GM10266 (cell line): ENCODE measurements around the gene FAM114A2.
A peak's percentile ranks its signal among the peaks of the same experiment; 100 is the strongest.

ENCODE experiments used
- DNase-seq: peaks from one replicate; pipeline ENCODE4 v3.0.0; 2012; ENCODE audit errors: extremely low spot score
- TF ChIP-seq, protein P1 (sequence below): IDR thresholded peaks from 2 replicates; pipeline ENCODE4 v1.5.1; 2012; ENCODE audit warnings: mild to moderate bottlenecking, low read depth; ENCODE audit not compliant: control insufficient read depth, insufficient read depth; ENCODE audit errors: missing control alignments

Gene FAM114A2

DNA sequence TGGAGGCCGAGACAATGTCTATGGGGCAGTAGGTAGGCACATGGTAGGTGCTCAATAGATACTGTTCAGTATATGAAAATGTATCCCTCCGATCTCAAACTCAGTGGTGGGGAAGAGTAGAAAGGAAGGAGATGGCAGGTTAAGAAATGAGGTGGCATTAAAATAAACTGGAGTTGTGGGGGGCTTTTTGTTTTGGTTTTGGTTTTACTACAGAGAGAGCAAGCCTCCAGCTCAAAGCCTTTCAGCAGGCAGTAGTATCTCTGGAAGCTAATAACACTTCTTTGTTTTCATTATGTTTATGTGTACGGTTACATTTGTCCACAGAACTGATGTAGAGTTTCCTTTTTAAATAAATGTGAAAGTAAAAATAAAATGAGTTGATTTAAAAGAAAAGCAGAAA is 8.6 kb upstream of the FAM114A2 start:
- TF ChIP-seq, protein P1, sequence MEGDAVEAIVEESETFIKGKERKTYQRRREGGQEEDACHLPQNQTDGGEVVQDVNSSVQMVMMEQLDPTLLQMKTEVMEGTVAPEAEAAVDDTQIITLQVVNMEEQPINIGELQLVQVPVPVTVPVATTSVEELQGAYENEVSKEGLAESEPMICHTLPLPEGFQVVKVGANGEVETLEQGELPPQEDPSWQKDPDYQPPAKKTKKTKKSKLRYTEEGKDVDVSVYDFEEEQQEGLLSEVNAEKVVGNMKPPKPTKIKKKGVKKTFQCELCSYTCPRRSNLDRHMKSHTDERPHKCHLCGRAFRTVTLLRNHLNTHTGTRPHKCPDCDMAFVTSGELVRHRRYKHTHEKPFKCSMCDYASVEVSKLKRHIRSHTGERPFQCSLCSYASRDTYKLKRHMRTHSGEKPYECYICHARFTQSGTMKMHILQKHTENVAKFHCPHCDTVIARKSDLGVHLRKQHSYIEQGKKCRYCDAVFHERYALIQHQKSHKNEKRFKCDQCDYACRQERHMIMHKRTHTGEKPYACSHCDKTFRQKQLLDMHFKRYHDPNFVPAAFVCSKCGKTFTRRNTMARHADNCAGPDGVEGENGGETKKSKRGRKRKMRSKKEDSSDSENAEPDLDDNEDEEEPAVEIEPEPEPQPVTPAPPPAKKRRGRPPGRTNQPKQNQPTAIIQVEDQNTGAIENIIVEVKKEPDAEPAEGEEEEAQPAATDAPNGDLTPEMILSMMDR, result no peak
- DNase-seq, result no peak

DNA sequence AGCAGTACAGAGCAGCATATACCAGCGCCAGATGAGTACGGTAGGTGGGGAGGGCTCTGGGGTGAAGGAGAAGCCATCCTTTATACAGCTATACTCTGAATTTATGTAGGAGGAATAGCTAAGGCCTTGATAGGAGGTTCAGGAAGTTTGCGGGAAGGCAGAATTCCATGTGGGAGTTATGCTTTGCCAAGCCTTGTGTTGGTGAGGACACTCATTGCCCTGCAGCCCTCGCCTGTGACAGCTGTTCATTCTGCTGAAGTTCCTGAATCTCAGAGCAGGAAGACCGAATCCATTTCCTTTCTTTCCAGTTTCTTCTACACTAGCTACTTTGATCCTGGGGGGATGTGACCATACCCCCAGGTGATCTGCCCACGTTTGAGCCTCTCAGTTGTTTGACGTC is 7.8 kb upstream of the FAM114A2 start:
- TF ChIP-seq, protein P1, result no peak

GRCh38 chr5:154044581-154044980 is 5.9 kb upstream of the FAM114A2 start:
- TF ChIP-seq, protein P1, result no peak
- DNase-seq, result no peak

More for the DNA sequence above, 7.8 kb upstream of the FAM114A2 start:
- no peak for DNase-seq

DNA sequence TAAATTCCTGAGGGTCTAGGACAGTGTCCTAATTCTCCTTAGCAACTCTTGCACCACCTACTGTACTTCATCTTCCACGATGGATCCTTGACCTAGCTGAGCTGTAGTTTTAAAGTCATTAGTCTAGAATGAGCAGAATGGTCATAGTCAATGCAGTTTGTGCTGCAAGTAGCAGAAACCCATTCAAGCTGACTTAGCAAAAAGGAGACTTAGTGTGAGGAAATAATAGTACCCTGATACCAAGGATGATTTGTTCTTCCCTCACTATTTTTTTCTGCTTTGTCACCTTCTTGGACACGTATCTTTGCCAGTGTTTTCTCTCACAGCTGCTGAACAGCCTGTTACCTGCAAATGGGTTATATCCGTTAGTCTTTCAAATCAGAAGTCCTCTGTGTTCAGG is 5.4 kb upstream of the FAM114A2 start:
- DNase-seq, result no peak
- TF ChIP-seq, protein P1, result no peak

DNA sequence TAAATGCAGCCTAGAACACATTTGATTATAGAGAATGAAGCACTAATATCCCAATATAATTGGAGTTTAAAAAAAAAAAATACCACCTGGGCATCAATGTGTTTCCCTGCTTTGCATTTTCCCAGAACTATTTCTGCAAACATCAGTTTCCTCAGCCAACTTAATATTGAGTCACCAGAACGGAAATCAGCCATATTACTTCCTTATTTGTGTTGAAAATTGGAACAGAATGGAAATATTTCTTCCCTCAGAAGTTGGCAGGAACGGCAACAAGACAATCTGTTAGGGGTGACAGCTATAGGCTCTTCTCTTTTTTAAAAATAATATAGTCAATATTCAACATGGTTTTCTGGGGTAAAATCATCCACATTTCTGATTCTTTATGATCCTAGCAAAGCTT is 4.1 kb upstream of the FAM114A2 start:
- no peak for DNase-seq
- TF ChIP-seq, protein P1, result no peak

GRCh38 chr5:154039458-154039829 is 734 bp upstream of the FAM114A2 start:
- TF ChIP-seq, protein P1, result no peak
- DNase-seq, result no peak

DNA sequence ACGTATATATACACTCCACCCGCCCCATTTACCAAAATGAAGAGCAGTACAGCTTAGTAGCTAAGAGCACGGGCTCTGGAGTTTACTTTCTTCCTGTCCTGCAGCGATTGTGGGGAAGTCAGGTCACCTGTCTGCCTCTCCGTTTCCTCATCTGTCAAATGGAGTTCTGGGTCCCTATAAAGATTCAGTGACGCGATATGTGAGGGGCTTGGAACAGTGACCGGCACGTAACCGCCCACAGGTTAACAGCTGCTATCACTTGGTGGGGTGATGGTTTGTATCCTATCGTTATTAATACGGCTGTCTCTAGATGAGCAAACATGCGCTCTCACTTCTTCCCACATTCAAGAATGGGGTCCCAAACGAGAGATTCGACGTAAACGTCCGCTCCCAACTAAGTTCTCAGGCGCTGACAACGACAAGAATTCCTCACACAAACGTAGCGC is 426 bp downstream of the FAM114A2 start:
- DNase-seq, result peak; percentile 46
- TF ChIP-seq, protein P1, result no peak
